ENCODE measurements around the gene POM121. TPM values are rescaled to one million over a fixed set of nuclear protein-coding genes. Genes with fewer than 3 reads are reported as not detected.
A peak's percentile ranks its signal among the peaks of the same experiment; 100 is the strongest.
"Not testable (repeated sequence)": the region's sequence is repeated elsewhere in the genome, so short reads cannot be mapped to it uniquely, and the experiment has no call there.

Gene POM121
- total RNA-seq, 2 experiments from 2014 or later: 14.8 to 75.9 TPM

GRCh38 chr7:72974781-72975180, 49.9 kb downstream of the POM121 start:
- H3K9me2 ChIP-seq (ENCODE audit: insufficient read depth, low read length); POLR2A ChIA-PET; DNase-seq (ENCODE audit: low spot score); H2AFZ ChIP-seq (ENCODE audit: low read length); H3K9me3 ChIP-seq (ENCODE audit: low read length); H4K20me1 ChIP-seq (ENCODE audit: insufficient read depth, low read length); H3K79me2 ChIP-seq (ENCODE audit: insufficient read depth, low read depth, low read length); intact Hi-C loops (cut with micrococcal nuclease; ENCODE audit: unreplicated experiment); H3K27ac ChIP-seq (ENCODE audit: low read depth, low read length, poor library complexity, severe bottlenecking); H3K4me3 ChIP-seq (ENCODE audit: low read depth, low read length, poor library complexity, severe bottlenecking); CTCF ChIA-PET (ENCODE audit: unreplicated experiment); BruUV-seq (replicated peaks); H3K4me2 ChIP-seq (ENCODE audit: low read length); H3K4me1 ChIP-seq (ENCODE audit: insufficient read depth, low read length, poor library complexity, severe bottlenecking); H3K36me3 ChIP-seq (ENCODE audit: insufficient read depth, low read length): not testable (repeated sequence)

- H4K20me1 ChIP-seq (ENCODE audit: insufficient read depth, low read length); H3K79me2 ChIP-seq (ENCODE audit: insufficient read depth, low read depth, low read length); H3K9me3 ChIP-seq (ENCODE audit: low read length); intact Hi-C loops (cut with micrococcal nuclease; ENCODE audit: unreplicated experiment); H3K9me2 ChIP-seq (ENCODE audit: insufficient read depth, low read length); H3K36me3 ChIP-seq (ENCODE audit: insufficient read depth, low read length); H3K27ac ChIP-seq (ENCODE audit: low read depth, low read length, poor library complexity, severe bottlenecking); BruUV-seq (replicated peaks); DNase-seq (ENCODE audit: low spot score); H2AFZ ChIP-seq (ENCODE audit: low read length); H3K4me3 ChIP-seq (ENCODE audit: low read depth, low read length, poor library complexity, severe bottlenecking); POLR2A ChIA-PET; H3K4me1 ChIP-seq (ENCODE audit: insufficient read depth, low read length, poor library complexity, severe bottlenecking); H3K4me2 ChIP-seq (ENCODE audit: low read length); CTCF ChIA-PET (ENCODE audit: unreplicated experiment): not testable (repeated sequence)
Observed at GRCh38 chr7:72975656-72976286, 50.9 kb downstream of the POM121 start.

- POLR2A ChIA-PET; CTCF ChIA-PET (ENCODE audit: unreplicated experiment); H3K27ac ChIP-seq (ENCODE audit: low read depth, low read length, poor library complexity, severe bottlenecking); H4K20me1 ChIP-seq (ENCODE audit: insufficient read depth, low read length); H3K4me2 ChIP-seq (ENCODE audit: low read length); H3K4me3 ChIP-seq (ENCODE audit: low read depth, low read length, poor library complexity, severe bottlenecking); H3K36me3 ChIP-seq (ENCODE audit: insufficient read depth, low read length); H3K9me2 ChIP-seq (ENCODE audit: insufficient read depth, low read length); H3K9me3 ChIP-seq (ENCODE audit: low read length); DNase-seq (ENCODE audit: low spot score); H3K4me1 ChIP-seq (ENCODE audit: insufficient read depth, low read length, poor library complexity, severe bottlenecking); H3K79me2 ChIP-seq (ENCODE audit: insufficient read depth, low read depth, low read length); H2AFZ ChIP-seq (ENCODE audit: low read length); intact Hi-C loops (cut with micrococcal nuclease; ENCODE audit: unreplicated experiment): not testable (repeated sequence)
- TSS peak; percentile 20 for BruUV-seq (replicated peaks)
Observed at GRCh38 chr7:72976434-72976833, 51.5 kb downstream of the POM121 start.

- intact Hi-C loops (cut with micrococcal nuclease; ENCODE audit: unreplicated experiment); POLR2A ChIA-PET; CTCF ChIA-PET (ENCODE audit: unreplicated experiment); H3K36me3 ChIP-seq (ENCODE audit: insufficient read depth, low read length); H2AFZ ChIP-seq (ENCODE audit: low read length); BruUV-seq (replicated peaks); H3K4me1 ChIP-seq (ENCODE audit: insufficient read depth, low read length, poor library complexity, severe bottlenecking); H3K27ac ChIP-seq (ENCODE audit: low read depth, low read length, poor library complexity, severe bottlenecking); H3K79me2 ChIP-seq (ENCODE audit: insufficient read depth, low read depth, low read length); H4K20me1 ChIP-seq (ENCODE audit: insufficient read depth, low read length); H3K9me2 ChIP-seq (ENCODE audit: insufficient read depth, low read length); H3K4me3 ChIP-seq (ENCODE audit: low read depth, low read length, poor library complexity, severe bottlenecking); H3K9me3 ChIP-seq (ENCODE audit: low read length); H3K4me2 ChIP-seq (ENCODE audit: low read length); DNase-seq (ENCODE audit: low spot score): not testable (repeated sequence)
Observed at GRCh38 chr7:72980382-72980781, 55.5 kb downstream of the POM121 start.

- H4K20me1 ChIP-seq (ENCODE audit: insufficient read depth, low read length); CTCF ChIA-PET (ENCODE audit: unreplicated experiment); BruUV-seq (replicated peaks); H3K36me3 ChIP-seq (ENCODE audit: insufficient read depth, low read length); DNase-seq (ENCODE audit: low spot score); H3K27ac ChIP-seq (ENCODE audit: low read depth, low read length, poor library complexity, severe bottlenecking); H3K4me1 ChIP-seq (ENCODE audit: insufficient read depth, low read length, poor library complexity, severe bottlenecking); H2AFZ ChIP-seq (ENCODE audit: low read length); H3K9me2 ChIP-seq (ENCODE audit: insufficient read depth, low read length); H3K79me2 ChIP-seq (ENCODE audit: insufficient read depth, low read depth, low read length); POLR2A ChIA-PET; H3K9me3 ChIP-seq (ENCODE audit: low read length); H3K4me2 ChIP-seq (ENCODE audit: low read length); intact Hi-C loops (cut with micrococcal nuclease; ENCODE audit: unreplicated experiment); H3K4me3 ChIP-seq (ENCODE audit: low read depth, low read length, poor library complexity, severe bottlenecking): not testable (repeated sequence)
Observed at GRCh38 chr7:72982084-72982483, 57.2 kb downstream of the POM121 start.

- CTCF ChIA-PET (ENCODE audit: unreplicated experiment); H3K27ac ChIP-seq (ENCODE audit: low read depth, low read length, poor library complexity, severe bottlenecking); H3K9me2 ChIP-seq (ENCODE audit: insufficient read depth, low read length); H3K4me3 ChIP-seq (ENCODE audit: low read depth, low read length, poor library complexity, severe bottlenecking); BruUV-seq (replicated peaks); intact Hi-C loops (cut with micrococcal nuclease; ENCODE audit: unreplicated experiment); POLR2A ChIA-PET; H3K4me2 ChIP-seq (ENCODE audit: low read length); DNase-seq (ENCODE audit: low spot score); H3K4me1 ChIP-seq (ENCODE audit: insufficient read depth, low read length, poor library complexity, severe bottlenecking); H3K36me3 ChIP-seq (ENCODE audit: insufficient read depth, low read length); H2AFZ ChIP-seq (ENCODE audit: low read length); H4K20me1 ChIP-seq (ENCODE audit: insufficient read depth, low read length); H3K79me2 ChIP-seq (ENCODE audit: insufficient read depth, low read depth, low read length); H3K9me3 ChIP-seq (ENCODE audit: low read length): not testable (repeated sequence)
Observed at GRCh38 chr7:72990146-72990913, 65.4 kb downstream of the POM121 start.

Measured in OCI-LY7 (cell line).